ENCODE measurements around the gene XPOT.

XPOT gene

DNA sequence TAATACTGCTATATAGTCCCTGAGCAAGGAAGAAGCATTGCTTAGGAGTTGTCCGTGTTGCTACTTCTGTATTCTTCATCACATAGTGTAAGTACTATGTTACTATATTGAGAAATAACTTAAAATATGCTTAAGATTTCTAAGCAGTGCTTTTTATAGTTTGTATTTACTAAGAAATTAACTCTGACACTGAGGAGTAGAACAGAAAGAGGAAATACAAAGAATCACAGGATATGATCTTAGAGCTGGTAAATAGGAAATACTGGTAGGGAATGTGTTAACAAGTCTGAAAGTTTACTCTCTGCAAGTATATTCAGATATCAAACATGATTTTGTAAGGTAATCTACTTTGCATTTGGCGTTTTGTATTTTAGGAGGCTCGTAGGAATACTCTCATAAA is 15.5 kb downstream of the XPOT start:
- no peak for DNase-seq

DNA sequence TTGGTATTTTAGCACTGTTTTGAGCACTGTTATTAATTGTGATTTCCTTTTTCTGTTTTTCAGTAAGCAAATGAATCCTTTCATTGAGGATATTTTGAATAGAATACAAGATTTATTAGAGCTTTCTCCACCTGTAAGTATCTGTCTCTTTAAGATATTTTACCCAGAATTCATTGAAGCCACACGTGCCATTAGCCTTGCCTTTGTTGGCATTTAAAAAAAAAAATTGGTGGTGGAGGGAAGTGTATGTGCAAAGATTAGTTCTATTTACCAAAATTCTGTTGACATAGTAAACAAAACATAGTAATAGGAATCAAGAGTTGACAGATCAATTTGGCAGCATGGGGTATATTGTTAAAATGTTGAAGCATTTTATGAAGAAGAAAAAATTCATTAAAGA is 23.8 kb downstream of the XPOT start:
- DNase-seq = no peak

DNA sequence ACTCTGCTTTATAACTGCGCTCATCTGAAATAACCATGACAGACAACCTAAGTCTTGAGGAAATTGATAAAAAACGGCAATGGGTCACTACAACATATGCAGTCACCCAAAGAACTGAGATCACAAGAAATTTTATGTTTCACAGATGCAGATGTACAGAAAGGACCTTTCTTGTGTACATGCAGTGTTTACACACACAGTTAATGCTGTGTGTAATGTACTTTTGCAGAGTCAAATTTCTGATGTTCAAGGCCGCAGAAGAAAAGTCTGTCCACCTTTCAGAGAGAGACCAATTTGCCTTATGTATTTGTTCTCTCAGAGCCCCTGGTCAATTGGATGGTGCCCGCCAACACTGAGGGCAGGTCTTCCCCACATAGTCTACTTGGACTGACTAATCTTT is 24.8 kb downstream of the XPOT start:
- no peak for DNase-seq

DNA sequence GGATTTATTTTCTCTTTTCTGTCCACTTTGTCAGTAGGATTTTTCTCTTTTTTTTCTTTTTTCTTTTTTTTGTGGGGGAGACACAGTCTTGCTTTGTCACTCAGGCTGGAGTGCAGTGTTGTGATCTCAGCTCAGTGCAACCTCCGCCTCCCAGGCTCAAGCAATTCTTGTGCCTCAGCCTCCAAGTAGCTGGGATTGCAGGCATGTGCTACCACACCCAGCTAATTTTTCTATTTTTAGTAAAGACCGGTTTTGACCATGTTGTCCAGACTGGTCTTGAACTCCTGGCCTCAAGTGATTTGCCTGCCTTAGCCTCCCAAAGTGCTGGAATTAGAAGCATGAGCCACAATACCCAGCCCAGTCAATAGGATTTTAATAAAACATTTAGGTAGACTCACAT is 26.7 kb downstream of the XPOT start:
- DNase-seq = no peak

DNA sequence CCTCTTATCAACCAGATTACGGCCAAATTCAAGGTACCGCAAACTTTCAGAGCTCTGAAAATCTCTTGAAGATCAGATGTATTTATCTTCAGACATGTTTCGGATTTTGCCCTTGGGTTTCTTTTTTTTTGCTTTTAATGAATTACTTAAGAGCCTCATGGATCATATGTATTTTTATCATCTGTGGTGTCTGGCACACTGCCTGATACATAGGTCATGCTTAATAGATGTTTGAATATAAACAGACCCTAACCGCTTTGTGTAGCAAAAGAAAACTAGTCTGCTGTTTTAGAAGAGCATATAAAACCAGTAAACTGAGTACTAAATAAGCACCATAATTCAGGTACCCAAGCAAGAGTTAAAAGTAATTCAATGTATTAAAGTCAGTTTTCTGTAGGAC is 27.6 kb downstream of the XPOT start:
- DNase-seq = peak; percentile 36

DNA sequence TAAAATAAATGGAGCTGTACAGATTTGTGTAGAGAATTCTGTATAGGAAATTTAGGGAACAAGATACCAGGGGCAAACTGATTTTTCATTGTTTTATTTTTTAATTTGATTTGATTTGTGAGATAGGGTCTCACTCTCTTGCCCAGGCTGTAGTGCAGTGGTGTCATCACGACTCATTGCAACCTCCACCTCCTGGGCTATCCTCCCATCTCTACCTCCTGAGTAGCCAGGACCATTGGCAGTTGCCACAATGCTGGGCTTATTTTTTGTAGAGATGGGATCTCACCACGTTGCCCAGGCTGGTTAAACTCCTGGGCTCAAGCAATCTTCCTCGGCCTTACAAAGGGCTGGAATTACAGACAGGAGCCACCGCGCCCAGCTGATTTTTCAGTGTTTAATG is 29.7 kb downstream of the XPOT start:
- DNase-seq = no peak

DNA sequence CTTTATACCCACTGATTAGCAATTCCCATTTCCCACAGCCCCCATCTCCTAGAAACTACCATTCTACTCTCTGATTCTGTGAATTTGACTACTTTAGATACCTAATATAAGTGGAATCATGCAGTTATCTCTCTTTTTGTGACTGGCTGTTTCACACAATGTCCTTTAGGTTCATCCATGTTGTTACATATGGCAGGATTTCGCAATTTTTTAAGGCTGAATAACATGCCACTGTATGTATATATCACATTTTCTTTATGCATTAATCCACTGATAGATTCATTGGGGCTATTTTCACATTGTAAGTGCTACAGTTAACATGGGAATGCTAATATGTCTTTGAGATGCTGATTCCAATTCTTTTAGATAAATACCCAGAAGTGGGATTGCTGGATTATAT is 35.9 kb downstream of the XPOT start:
- DNase-seq = no peak

DNA sequence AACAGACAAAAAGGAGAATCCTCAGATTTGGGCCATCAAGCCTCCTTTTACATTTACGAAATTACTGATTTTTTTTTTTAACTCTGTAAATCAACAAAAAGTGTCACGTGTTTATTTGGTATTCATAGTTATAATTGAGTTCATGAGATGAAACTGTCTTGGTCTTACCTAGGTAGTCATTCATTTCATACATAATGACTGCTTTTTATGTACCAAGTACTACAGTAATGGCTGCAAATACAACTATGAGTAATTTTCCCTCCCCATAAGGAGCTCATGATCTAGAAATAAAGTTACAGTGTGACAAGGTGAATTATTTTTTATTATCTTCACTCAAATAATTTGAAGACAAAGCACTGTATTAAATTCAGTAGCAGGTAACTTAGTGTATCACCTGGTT is 41.3 kb downstream of the XPOT start:
- DNase-seq = no peak

DNA sequence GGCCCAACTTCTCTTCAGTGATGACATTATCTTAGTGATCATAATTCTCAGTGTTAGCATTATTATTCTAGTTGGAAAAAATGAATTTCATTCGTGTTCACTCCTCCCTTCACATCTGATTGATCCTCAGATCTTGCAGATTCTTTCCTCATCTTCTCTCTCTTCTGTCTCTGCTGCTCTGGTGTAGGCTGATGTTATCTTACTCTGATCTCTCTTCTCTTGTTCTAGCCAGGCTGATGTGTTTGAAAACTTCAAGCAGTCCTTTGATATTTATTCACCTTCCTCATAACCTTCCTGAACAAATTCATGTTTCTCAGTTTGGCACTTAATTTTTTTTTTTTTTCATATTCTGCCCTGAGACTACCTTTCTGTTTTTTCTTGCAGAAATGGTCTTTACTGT is 42.1 kb downstream of the XPOT start:
- DNase-seq = no peak

DNA sequence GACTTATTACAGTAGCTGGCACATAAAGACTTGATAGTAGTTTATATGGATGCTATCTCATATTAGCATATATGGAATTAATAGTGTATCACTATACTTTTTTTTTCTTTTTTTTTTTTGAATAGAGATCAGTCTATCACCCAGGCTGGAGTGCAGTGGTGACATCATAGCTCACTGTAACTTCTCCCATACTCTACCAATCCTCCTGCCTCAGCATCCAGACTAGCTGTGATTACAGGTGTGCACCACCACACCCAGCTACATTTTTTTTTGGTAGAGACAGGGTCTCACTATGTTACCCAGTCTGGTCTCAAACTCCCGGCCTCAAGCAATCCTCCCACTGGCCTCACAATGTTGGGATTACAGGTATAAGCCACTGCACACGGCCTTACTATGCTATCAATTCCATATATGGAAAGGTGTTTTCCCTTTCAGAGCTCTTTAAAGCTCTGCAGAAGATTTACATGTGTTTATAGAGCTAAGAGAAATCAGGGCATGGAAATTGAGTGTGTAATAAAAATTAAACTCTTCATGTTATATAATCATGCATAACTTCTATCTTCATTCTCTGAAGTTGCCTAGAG is 46.0 kb downstream of the XPOT start:
- DNase-seq = no peak

DNA sequence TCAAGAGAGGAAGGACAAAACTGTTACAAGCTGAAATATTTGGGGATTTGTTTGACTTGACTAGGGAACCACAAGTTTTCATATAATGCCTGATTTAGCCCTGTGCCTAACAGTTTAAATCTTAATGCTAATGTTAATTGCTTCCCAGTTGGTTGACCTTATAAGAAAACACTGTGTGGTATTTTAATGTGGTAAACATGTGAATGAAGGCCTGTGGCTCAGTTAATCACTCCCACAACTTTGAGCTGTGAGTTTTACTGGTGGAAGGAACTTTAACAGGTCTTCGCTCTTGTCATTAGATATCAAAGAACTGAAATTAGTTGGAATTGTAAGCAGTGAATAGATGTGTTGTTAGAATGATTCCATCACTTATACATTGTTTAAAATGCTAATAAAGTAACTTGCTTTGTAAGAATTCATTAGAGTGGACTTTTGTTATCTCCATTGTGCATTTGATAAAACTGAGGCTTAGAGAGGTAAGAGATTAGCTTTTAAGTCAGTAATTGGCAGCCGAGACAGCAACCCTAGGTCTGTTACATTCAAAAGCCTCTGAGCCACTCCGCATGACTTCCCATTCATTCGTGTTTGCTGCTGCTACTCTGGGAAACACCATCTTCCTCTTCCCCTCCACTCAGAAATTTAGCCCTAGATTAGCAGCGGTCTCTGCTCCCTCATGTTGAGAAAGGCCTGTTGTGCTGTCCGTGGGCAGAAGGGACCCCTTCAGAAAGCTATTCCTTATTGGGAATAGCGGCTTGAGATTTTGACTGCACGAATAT is 46.7 kb downstream of the XPOT start:
- DNase-seq = peak; percentile 16

DNA sequence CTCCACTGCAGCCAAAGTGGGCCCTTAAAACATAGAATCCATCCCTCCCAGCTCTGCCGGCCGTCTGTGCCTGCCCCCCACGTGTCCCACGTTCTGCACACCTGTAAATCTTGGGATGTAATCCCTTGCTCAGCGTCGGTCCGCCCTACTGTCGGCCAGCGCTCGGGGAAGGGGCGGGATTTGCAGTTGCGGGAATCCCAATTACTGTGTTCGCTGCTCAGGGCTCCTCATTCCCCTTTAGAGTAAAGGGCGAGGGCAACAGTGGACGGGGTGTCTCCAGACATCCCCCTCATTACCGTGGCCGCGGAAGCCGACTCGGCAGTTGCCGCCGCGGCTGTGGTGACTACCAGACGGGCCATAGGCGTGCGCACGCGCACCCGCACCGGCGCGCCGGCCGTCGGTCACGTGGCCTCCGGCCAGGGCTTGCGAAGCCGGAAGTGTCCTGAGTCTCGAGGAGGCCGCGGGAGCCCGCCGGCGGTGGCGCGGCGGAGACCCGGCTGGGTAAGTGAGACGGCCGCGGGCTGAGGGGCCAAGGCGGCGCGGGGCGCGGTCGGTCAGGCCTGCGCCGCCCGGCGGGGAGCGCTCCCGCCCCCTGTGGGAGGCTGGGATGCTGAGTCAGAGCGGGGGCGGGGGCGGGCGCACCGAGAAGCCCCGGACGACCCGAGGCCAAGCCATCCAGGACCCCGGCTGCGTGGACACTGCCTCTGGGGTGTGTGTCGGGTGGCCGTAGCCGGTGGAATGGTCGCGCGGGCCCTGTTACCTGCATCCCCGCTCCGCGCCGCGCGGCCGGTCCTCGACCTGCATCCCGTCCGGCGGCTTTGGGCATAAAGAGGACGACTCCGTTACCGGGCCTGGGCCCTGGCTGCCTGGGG is 47.7 kb downstream of the XPOT start, which contains the start of gene TBK1:
Gene TBK1, plus strand, starts transcription at position 434 of the 872 bp plus-strand sequence. CDS start 3,751 bp downstream, outside the sequence.
- DNase-seq = peak; percentile 81

DNA sequence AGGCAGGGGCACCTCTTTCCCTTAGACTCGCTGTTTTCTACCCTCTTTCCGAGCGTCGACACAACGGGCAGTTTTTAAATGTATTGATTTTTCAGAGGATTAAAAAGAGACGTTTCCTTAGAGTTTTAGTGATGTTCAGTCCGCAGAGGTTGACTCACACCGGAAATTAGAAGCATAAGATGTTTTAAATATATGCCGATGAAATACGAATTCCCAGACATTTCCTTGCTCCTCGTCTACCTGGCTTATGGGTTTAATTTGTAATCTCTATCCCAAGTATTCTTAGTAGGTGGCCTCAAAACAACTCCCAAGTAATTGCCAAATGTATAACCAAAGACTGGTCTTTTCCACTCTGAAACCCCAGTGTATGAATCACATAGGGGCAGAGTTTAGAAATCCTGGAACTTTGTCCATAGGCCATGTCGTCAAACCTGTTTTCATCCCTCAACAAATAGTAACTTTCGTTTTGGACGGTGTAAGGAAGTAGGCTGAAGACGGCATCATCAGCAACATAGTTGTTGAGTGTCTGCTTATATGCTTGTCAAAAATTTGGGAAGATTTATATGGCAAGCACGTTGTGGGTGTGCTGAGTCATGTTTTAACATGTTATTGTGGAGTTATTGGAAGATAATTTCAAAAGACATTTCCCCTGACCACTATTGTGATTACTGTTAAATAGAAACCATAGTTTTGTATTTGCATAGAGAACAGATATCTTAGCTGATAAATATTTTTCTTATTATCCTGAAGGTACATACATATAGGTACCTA is 48.6 kb downstream of the XPOT start:
- DNase-seq = peak; percentile 81

DNA sequence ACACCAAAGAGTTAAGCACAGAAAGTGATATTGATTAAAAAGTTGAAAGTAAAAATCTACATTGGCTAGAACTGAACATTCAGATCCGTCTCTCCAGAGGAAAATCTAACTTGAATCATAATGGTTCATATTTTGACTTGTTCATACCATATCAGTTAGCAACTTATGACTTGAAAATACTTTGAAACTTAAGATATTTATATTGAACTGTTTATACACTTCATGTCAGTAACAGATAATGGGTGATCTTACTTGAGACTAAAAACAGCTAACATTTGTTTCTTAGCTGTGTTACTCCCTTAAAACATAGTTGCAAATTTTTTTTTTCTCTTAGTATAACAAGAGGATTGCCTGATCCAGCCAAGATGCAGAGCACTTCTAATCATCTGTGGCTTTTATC is 51.3 kb downstream of the XPOT start:
- DNase-seq = no peak

DNA sequence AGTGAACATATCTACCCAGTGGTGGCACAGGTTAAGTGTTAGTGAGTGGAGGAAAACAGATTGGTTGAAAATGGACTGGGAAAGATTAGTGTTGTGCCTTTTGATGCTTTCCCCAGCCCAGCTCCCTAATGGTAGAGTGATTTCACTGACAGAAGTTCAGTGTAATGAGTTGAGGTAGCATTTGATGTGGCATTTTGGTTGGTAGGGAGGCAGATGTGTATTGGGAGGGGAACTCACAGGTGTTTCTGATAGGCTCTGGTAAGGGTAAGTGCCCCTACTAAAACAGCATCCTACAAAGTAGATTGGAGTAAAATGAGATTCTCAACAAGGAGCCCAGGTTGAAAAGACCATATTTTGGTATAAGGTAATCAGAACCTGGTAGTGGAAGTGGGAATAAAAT is 51.9 kb downstream of the XPOT start:
- DNase-seq = no peak

DNA sequence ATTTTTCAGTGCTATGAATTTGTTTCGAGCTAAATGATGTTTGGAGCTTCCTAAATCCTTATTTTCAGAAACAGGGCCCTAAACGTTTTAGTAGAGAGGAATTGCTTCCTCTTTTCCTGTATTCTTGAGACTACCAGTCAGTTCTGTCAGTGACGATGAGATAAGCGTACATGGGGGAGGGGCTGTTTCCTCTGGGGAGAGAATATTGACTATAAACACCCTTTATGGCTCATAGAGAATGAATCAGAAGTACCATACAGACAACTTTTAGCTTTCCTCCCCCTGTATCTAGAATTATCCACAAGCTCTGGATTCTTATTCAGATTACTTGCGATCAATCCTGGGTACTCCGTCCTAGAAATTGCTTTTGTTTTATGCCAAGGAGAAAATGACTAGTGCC is 52.8 kb downstream of the XPOT start:
- peak; percentile 13 for DNase-seq

DNA sequence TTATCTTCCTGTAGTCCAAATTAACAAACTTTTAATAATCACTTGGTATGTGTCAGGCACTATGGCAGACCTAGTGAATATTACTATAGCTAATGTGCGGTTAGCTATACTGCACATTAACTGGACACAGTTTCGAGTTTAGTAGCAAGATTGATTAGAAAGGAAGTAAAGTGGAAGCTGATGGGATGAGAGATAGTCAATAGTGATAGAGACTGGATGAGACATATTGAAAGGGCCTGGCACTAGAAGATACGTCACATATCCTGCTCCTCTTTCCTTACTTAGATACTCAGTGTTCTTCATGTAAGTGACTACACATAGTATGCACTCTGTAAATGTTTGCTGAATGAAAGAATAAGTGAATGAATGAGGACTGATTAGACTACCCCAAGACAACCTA is 53.3 kb downstream of the XPOT start:
- no peak for DNase-seq

DNA sequence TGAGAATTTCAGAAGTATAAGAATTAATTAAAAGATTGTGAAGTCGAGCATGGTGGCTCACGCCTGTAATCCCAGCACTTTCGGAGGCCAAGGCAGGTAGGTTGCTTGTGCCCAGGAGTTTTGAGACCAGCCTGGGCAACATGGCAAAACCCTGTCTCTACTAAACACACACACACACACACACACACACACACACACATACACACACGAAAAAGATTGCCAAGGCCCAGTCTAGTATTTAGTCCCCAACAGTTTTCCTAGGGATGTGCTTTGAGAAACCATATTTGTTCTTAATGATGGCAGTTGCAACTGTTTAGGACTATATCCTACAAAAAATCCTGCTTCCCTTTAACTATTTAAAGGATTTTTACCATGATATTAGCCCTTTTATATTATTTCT is 53.7 kb downstream of the XPOT start:
- no peak for DNase-seq

DNA sequence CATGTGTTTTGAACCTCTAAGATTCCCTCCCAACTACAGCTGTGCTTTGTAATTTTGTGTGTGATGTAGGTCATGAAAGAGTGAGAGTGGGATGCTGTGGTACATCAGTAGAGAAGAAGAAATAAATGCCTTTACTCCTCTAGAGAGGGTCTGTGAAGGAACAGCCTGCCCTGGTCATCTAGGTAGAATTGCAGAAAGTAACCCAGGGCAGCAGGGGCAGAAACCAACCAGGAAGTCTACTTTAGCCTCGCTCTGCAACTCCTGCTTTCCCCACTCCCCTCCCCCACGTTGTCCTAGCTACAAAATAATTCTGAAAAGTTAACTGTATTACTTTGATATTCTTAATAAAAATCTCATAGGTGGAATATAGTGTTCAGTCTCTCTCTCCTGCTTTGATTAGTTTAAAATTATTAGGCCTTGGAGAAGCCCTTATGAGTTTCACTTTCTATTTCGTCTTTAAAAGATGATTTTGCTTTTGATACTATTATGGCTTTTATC is 55.3 kb downstream of the XPOT start:
- DNase-seq = no peak

DNA sequence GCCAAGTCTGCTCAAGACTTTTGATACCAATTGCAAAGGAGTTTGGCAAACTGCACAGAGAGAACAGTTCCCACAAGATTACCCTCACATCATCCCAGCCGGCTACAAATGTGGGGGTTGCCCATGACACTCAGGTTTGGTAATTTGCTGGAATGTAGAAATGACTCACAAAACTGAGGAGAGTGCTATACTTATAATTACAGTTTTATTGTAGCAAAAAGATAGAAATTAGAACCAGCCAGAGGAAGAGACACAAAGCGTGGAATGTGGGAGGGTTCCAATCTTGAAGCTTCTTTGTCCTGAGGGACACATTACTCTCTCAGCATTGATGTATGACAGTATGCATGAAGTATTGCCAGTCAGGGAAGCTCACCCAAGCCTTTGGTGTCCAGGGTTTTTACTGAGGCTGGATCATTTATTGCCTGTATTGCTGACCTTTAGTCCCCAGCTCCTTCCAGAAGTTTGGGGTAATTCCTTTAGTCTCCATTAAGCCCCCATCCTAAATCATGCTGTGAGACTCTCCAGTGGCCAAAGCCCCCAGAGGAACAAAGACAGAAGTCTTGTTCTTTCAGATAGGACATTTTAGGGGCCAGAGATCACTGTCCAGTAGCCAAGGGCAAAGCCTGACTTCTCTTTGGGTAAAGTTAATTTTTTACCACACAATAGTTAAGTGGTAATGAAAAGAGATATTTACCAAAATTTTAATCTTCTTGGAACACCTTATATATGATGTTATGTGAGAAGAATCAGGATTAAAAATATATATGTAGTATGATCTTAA is 57.6 kb downstream of the XPOT start:
- DNase-seq = peak; percentile 96

DNA sequence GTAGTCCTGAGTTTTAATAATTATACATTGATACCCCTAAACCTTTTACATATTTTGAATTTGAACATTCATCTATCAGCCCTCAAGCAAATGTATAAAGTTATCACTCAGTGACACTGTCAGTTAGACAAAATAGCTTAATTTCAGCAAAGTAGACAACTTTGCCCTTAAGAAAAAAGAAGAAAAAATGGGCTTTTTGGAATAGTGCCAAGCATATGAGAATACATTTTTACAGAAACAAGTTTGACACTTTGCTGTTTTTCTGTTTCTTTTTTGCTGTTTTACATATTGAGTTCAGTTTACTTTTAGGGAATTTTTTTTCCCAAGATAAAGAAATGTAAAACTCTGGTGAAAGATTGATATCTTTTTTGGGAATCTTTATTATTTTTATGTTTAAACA is 62.0 kb downstream of the XPOT start:
- no peak for DNase-seq

DNA sequence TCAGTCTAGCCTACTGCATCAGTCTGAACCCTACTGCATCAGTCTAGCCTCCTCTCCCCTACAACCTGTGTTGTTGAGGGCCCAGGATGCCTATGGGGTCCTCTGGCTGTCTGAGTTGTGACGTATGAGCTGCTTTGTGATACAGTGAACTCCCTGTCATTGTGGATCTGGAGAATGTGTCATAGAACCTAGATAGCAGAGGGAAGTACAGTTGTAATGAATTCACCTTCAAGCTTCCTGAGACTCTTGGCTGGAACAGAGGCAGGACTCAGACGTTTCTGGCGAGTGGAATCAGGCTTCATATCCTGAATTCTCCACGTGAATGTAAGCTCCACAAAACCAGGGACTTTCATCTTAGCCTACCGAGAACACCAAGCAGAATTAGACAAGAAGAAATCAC is 64.8 kb downstream of the XPOT start:
- no peak for DNase-seq
